ENCODE data around the gene THEM5.

The THEM5 gene

DNA sequence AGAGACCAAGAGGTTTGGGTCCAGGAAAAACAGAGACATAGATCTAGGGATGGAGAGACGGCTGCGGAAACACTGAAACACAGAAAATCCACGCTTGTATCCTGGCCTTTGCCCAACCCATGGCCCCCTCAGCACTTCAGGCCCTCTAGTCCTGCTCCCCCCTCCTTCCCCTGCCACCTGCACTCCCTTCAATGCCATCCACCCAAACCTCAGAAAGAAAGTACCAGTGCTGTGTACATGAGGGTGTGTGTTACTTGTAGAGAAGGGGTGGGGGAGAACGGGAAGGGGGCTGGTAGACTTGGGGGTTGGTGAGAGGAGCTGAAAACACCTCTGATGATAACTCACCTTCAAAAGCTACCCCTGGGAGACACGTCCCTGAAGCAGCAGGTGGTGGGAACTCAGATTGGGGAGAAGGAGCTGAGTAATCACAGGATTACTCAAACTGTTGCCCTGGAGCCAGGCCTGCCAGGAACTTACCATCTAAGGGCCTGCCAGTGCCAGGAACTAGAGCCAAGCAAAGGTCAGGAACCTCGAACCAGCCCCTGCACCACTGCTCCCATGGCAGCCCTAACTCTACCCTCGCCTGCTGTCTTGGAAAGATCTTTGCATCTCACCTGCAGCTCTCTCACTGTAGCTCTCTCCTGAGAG, 33.4 kb downstream of the THEM5 start:
- DNase-seq (ENCODE audit: low read depth), result no peak

DNA sequence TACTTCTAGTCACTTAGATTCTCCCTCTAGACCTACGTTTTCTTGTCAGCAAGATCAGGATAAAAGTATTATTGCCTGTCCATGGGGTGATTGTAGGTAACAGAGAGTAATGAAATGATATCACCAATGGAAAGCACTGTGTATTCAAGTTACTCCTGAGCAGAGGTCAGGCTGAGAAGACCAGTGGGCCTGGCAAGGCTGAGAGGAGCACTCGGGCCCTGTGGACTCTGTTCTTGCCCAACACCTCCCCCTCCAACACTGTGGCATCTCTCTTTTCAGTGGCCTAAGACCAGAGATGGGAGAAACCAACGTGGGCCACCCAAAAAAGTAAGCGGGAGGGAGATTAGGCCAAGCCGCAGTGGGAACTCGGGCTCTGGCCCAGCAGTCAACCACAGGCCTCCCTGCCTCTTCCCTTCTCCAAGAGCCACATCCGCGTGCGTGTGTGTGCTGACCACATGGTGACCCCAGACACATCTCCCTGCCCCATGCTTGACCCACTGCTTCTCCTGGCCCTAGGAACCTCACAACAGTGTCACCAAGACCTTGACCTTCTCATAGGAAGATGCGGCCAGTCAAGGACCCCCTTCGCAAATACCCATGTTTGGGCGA, 34.2 kb downstream of the THEM5 start:
- no peak for DNase-seq (ENCODE audit: low read depth)

DNA sequence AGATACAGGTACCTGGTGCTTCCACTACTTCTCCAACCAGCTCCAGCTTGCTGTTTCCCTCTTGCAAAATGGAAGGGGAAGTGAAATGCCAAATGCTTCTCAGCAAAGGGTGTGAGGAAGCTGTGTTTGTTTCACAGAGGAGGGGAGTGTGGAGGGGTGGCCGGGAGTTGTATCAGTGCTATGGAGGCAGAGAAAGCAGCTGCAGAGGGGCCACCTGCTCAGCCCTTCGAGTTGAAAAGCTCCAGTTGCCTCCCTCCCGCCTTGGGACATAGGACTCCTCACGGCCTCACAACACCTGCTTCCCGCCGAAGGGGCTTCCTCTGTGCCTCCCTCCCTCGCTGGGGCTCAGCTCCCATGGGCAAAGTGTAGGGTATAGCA, 36.2 kb downstream of the THEM5 start:
- no peak for DNase-seq (ENCODE audit: low read depth)

DNA sequence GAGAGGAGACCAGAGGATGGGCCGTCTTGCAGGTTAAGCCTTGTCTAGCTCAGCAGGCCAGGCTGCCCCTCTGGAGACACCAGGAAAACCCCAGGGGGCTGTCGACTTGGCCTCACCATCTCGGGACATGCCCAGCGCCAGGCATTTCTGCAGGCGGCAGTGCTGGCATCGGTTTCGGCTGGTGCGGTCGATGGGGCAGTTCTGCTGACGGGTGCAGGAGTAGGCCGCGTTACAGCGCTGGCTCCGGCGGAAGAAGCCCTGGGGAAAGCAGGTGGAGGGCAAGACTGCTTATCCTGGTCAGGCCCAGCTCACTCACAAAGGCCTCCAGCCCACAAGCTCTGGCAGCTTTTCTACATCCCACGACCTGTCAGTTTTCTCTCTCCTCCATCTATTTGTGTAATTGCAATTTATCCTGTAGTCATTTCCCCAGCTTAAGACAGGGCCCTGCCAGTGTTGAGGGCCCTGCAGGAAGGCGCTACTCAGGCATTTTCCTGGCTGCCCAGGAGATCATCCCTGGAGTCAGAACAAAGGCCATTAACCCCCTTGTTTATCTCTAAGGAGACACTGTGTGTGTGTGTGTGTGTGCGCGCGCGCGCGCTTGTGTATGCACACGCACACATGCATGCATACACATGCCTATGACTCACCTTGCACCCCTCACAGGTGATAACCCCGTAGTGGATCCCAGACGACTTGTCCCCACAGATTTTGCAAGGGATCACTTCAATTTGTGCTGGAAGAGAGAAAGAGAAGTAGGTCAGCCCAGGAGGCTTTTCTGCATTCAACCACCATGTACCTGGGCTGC, 36.8 kb downstream of the THEM5 start:
- no peak for DNase-seq (ENCODE audit: low read depth)

DNA sequence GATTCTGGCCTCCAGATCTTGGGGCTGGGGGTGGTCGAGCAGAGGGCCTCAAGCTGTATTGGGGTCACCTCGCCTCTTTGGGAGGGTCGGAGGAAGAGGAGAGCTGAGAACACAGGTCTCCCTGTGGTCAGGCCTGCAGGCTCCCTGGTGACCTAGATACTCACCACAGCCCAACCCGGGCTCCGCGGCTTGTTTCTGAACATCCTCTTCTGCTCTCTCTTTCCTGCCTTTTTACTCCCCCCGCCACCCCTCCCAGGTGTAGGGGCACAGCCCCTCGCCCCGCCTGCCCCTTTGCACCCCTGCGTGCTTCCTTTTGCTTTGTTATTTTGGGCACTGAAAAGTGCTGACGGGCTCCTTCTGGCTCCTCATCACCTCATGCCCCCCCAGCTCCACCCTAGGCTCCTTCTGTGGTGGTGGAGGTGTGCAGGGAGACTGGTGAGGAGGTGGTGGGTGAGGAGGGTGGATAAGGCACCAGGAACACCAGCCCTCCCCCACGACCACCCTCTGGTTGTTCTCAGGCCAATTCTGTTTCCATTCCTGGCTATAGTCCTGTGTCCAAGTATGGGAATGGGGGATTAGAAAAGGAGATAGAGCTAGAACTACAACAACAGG, 37.7 kb downstream of the THEM5 start:
- DNase-seq (ENCODE audit: low read depth), result peak; percentile 52

DNA sequence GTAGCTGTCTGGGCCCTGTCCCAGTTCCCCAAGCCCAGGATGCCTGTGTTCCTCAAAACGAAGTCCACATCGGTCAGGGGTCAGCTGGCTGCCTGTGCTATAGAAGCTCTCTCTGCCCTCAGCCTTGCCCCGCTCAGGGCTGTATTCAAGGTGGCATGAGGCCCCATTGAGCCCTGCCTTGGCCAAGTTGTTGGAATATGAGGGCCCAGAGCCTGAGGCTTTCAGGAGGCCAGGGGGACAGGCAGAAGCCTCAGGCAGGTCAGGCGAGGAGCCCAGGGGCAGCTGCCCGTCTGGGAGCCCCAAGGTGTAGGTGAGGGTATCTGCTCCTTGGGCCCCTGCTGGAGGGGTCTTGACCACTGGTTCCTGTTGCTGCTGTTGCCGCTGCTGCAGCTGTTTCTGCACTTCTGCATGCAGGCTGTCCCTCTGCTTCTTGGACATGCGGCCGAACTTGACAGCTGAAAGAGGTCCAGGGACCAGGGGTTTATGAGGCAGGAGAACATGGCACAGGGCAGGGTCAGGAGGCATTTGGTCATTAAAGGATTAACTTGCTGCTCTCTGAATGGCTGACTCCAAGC, 38.5 kb downstream of the THEM5 start:
- no peak for DNase-seq (ENCODE audit: low read depth)

DNA sequence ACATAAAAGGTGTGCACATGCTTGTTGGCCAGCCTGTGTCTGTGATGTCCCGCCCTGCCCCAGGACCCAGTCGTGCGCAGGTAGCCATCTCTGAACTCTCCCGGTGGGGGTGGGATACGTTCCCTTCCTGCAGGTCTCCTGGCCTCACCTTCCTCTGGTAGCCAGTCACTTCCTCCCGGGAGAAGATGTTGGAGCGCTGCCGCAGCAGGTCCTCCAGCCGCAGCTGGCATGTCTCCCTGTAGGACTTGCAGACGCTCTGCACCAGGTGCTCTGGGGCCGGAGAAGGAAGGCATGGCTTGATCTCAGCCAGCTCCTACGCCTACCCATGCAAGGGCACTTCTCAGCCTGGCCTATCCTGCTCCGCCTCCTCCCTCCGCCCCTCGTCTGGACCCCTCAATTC, 39.1 kb downstream of the THEM5 start:
- DNase-seq (ENCODE audit: low read depth), result no peak

DNA sequence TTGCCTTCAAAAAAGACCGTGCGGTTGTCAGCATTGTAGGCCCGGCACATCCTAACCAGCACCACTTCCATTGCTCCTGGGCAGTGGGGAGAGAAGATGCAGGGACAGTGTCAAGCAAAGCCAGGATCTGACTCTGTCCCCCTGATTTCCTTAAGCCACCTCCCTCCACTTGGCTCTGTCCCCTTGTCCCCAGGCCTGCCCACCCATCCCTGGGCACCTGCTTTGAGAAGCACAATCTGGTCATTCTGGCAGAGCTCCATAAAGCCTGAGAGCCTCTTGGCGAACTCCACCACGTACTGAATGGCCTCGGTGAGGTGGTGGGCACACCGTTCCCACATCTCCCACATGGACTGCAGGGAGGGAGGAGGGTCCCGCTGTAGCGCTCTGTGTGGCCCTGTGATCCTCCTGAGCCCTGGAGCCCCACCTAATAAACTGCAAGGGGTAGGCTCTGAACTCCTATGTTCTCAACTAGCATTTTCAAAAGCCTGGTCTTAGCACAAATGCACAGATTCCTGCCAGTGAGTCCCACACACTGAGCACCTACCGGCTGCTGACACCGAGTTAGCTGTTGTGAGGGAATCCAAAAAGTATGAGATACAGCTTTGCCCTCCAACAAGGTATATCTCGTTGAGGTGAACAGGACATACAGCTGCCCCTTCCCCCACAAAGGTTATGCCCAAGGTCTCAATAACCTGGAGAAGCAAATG, 40.1 kb downstream of the THEM5 start:
- no peak for DNase-seq (ENCODE audit: low read depth)

DNA sequence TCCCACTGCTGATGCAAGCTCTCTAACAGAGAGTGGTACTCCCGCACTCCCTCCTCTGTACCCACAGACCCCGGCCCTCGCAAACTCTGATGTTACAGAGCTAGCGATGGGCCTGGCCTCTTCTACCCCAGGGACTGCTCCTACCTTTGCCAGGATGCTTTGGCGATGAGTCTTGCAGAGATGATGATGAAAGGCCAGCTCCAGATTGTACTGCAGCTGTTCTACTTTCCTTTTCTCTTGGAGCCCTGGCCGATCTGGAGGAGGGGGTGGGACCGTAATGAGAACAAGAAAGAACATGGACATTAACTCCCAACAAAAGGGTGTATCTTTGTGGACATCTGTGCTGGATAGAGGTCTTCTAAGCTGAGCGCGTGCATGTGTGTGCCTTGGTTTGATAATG, 42.3 kb downstream of the THEM5 start:
- DNase-seq (ENCODE audit: low read depth), result no peak

DNA sequence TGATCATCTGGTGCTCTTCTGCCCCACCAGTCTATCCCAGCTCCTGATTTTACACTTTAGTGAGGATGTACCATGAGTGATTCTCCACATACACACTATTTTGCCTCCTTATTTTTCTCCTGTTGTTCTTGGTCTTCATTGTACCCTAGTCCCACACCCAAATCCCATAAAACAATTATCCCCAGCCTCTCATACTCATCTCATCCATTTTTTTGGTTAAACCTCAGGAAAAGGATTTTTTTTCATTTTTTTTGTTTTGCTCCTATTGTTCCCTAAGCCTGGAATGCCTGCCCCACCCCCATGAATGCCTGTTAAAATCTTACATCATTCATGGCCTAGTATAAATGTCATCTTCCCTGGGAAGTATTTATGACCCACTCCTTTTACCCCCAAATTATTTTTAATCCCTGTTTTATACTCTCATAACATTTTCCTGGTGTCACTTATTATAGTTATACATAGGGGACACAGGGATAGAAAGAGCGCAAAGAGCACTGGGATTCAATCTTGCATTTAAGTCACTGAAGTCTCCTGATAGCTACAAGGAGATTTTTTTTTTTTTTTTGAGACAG, 43.4 kb downstream of the THEM5 start:
- no peak for DNase-seq (ENCODE audit: low read depth)

DNA sequence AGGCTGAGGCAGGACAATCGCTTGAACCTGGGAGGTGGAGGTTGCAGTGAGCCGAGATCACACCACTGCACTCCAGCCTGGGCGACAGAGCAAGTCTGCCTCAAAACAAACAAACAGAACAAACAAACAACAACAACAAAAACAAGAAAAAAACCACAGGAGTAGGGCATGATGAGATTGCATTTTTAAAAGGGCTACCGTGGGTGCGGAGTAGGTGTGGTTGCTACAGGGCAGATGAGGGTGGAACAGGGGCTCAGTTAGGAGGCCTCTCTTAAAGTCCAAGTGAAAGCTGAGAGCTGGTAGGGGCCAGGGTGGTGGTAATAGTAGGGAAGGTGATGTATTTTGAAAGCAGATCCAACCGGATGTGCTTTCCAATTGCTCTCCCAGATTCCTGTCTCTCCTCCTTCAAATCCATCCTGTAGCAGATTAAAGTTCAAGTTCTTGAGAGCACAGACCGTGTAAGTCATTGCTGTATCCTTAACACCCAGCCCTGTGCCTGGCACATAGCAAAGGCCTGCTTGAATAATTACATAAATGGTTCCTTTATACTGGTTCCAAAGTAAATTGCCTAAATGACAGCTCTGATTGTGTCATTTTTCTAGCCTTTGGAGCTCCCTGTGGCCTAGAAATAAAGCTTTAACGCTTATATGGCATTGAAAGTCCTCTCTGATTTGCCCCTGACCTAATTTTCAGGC, 44.1 kb downstream of the THEM5 start:
- no peak for DNase-seq (ENCODE audit: low read depth)

DNA sequence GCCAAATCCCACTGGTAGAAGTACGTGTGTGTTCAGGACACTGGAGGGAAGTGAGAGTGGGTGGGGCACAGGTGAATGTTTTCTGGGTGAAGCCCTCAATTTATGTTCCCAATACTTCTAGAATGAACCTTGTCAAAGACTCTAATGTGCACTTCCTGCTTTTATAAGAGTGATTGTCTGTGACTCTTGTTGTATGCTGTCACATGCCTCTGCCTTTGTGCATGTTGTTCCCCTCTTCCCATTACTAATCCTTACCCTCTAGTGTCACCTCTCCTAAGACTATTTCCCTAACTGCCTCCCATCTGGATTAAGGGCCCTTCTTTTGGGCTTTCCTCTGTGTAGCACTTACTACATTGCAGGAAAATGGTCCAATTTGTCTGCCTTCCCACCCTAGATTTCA, 45.7 kb downstream of the THEM5 start:
- no peak for DNase-seq (ENCODE audit: low read depth)

DNA sequence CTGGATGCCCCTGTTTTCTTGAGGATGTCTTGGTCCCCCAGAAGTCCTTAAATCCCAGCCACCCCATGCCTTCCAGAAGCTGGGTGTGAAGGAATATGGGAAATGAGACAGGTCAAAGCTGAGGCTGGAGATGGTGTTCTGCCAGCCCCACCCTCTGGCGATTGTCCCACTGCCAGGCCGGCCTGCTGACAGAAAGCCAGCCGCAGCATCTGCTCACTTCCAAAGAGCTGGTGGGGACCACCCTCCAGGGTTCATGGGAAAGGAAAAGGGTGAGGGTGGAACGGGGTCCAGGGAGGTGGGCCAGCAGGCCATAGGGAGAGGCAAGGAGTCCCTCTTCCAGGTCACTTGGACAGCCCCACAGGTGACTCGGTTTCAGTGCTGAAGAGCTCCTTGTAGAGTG, 46.4 kb downstream of the THEM5 start:
- DNase-seq (ENCODE audit: low read depth), result no peak

DNA sequence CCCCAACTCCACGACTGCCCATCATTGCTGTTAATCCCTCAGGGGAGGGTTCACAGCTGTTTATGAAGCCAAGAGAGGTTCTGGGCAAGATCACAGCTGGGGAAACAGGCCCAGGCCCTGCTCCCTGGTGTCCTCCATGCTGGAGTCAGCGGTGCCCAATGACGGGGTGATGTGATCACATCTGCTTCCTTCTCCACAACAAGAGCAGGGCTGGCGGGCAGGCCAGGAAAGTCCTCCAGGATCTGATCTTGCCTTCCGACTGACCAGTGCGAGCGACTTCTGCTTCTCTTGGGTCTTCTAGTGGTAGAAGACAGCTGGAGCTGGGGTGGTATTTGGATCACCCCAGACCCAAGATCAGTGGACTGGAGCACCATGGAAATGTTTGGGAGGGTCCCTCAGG, 47.3 kb downstream of the THEM5 start:
- DNase-seq (ENCODE audit: low read depth), result no peak

DNA sequence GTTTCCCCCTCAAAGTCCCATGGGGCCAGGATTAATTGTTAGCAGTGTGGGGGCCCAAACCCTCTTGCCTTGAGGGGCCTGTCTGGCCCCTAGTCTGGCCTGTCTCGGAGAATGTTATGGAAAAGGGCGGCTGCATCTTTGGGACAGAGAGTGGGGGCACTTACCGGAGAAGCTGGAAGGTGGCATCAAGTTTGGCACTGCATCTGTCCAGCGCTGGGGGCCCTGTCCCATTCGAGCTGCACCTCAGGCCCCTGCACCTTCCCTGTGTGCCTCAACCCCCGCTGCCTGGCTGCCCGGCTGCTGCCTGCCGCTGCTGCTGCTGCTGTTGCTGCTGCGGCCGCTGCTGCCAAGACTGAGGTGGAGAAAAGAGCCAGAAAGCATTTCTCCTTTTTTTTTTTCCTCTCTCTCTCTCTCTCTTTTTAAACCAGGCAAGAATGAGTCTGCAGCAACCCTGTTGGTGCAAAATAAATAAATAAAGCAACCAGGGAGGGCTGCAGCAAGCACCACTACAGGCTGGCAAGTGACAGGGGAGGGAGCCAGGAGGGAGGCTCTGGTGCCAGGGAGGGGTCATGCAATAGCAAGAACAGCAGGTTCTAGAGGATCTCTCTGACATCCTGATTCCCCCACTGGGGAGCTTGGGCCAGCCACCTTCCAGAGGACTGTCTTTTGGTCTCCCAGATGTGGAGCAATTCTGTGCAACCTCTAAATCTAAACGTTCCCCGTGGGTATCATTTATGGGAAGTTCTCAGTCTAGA, 48.3 kb downstream of the THEM5 start, which contains the start of gene LINGO4:
TSS of gene LINGO4 (minus strand) at position 354 of the 755 bp plus-strand sequence. CDS start 2,715 bp downstream, outside the sequence.
- no peak for DNase-seq (ENCODE audit: low read depth)

DNA sequence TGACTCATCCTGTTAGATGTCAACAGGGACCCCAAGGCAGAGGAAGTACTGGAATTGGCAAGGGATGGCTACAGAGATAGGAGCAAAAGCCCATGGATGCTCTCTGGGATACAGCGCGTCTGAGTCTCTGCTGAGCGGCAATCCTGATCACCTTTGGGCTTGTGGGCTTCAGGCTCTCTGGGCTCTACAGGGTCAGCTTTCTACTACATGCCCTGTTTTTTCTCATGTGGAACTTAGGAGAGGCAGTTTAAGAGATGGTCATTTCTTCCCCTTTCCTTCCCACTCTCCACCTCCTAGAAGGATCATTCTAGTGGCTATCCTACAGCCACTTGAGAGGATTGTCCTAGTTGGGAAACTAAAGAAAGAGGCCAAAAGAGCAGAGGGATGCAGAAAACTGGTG, 49.6 kb downstream of the THEM5 start:
- no peak for DNase-seq (ENCODE audit: low read depth)

DNA sequence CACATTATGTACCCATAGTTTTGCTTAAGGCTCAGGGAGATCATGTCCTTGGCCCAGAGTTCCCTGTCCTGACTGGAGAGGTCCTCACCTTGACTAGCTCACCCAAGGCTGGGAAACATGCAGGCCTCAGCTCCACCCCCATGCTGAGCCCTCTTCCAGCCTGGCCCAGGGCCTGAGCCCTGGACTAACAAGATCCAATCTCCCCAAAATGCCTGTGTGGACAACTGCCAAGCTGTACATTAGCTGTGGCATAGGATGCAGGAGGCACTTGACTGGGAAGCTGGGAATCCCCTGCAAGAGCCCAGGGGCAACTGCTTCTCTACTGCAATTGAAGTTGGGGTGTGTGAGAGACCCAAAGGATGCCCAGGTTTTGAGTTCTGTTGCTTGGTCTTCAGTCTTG, 50.3 kb downstream of the THEM5 start:
- DNase-seq (ENCODE audit: low read depth), result no peak

DNA sequence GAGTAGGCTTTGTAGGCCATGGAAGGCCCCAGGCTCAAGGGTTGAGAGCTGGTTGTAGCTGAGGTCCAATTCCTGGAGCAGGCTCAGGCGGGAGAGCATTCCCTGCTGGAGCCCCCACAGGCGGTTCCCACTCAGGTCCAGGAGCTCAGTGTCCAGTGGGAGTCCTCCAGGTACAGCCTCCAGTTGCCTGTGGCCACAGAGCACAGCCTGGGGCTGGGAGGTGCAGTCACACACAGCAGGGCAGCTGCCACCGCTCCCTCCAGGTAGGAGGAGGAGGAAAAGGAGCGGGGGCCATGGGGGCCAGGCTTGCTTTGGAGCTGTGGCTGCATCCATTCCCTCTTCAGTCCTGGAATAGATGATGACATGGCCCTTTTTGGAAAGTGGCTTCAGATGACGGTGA, 51.1 kb downstream of the THEM5 start:
- DNase-seq (ENCODE audit: low read depth), result no peak

DNA sequence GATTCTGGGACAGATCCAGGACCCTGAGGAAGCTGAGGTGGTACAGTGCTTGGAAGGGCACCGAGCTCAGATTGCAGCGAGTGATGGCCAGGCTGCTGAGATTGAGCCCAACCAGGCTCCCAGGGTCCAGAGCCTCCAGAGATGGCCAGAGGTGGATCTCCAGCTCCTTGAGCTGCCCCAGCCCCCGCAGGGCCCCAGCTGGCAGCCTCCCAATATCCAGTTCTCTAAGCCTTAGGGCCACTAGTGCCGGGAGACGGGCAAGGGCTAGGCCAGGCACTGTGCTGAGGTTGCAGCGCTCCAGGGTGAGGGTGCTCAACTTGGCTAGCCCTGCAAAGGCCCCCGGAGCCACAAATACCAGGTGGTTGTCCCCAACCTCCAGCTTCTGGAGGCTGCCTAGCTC, 51.7 kb downstream of the THEM5 start:
- no peak for DNase-seq (ENCODE audit: low read depth)

DNA sequence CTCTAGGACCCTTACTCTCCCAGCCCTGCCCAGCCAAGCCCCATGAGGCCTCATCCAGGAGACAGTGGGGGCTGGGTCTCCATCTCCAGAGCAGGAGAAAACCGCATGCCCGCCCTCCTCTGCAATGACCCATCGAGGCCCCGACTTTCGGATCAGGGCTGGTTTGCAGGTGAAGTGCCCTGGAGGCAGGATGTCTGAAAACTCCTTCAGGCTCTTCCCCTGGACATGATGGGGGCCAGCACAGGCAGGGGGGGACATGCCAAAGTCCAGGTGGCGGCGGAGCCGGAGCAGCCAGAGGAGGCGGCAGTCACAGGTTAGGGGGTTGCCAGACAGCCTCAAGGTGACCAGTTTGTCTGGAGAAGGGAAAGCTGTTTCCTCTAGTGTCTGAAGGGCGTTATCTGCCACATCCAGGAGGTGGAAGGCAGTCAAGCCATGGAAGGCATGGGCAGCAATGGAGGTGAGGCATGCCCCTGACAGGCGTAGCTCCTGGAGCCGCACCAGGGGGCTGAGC, 52.1 kb downstream of the THEM5 start:
- DNase-seq (ENCODE audit: low read depth), result no peak
